WI38 (cell line): ENCODE measurements around the gene USF3.

ENCODE experiments used
- H3K4me3 ChIP-seq: 2 replicates; pipeline ENCODE4 v1.5.1; 2011; ENCODE audit warnings: low read depth, mild to moderate bottlenecking, control low read depth, low read length
- TF ChIP-seq, protein P1 (sequence below): IDR thresholded peaks from 2 replicates; pipeline ENCODE4 v1.5.1; 2012; ENCODE audit warnings: low read depth, mild to moderate bottlenecking, control low read depth, low read length

USF3 gene

DNA sequence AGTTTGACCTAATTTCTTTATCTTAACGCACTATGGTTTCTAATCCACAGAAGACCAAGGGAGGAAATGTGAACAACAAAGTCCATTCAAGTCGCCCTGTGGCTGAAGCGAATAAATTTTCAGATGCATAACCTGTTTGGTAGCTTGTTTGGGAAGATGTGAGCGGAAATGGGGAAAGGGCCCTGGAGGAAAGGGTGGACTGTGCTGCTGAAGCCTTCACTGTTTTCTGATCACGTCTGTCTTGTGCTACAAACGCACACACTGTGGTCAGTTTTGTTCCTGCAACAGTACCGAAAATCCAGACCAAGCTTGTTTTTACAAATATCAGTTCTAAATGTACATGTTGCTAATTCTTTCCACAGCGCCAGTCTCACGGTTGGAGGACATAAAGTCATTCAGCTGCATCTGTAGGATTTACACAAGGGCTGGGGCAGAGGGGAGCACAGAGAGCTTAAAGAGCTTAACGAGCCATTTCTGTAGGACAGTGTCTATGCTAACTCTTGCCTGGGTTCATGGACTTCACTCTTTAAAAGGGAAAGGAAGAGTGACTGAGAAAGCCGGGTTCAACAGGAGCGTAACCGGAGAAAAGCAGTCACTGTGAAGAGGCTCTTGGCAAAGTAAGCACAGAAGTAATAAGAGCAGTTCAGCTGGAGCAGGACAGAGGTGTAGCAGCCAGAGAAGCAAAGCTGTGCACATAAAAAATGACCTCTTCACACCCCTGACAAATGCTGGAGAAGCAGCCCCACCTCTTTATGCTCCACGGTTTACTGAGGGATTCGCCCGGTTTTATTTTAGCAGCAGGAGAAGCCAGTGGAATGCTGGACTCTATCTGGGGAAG lies 66.6 kb downstream of the USF3 start:
- TF ChIP-seq, protein P1, sequence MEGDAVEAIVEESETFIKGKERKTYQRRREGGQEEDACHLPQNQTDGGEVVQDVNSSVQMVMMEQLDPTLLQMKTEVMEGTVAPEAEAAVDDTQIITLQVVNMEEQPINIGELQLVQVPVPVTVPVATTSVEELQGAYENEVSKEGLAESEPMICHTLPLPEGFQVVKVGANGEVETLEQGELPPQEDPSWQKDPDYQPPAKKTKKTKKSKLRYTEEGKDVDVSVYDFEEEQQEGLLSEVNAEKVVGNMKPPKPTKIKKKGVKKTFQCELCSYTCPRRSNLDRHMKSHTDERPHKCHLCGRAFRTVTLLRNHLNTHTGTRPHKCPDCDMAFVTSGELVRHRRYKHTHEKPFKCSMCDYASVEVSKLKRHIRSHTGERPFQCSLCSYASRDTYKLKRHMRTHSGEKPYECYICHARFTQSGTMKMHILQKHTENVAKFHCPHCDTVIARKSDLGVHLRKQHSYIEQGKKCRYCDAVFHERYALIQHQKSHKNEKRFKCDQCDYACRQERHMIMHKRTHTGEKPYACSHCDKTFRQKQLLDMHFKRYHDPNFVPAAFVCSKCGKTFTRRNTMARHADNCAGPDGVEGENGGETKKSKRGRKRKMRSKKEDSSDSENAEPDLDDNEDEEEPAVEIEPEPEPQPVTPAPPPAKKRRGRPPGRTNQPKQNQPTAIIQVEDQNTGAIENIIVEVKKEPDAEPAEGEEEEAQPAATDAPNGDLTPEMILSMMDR, result no peak

DNA sequence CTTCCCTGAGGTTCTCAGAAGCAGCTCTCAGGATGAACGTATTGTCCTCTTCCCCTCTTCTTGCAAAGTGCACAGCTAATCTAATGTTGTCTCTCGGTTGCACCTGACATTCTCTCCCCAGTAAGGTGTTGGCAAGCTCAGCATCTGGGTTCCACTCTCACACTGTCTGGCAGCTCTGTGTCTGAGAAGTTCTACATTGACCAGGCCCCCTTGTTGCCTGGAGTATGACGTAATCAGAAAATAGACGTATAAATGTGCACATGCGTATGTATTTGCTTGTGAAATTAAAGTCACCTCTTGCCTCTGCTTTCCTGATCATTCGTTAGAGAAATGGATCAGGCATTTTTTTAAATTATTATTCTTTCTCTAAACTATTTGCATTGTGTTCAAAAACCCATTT lies 67.7 kb downstream of the USF3 start:
- TF ChIP-seq, protein P1, result no peak

More for the DNA sequence above, 66.6 kb downstream of the USF3 start:
- no peak overlapping the region for H3K4me3 ChIP-seq

DNA sequence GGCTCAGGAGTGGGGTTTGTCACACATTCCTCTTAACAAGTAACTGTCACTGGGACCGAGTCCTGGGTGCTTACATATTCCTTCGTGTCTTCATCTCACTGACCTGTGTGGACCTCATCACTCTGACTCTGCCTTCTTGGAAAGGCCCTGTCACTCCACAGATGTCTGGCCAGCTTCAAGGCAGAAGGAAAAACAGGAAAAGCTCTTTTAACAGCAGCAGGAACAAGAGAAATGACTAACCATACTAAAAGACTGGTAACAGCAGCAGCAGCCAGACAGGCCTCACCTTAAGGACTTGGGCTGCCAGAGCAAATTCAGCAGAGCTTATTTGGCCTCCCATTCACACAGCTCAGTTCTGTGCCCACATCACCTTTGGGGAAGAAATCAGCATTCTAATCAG lies 68.1 kb downstream of the USF3 start:
- no peak overlapping the region for H3K4me3 ChIP-seq
- TF ChIP-seq, protein P1, result no peak

More for the DNA sequence above, 67.7 kb downstream of the USF3 start:
- no peak overlapping the region for H3K4me3 ChIP-seq

DNA sequence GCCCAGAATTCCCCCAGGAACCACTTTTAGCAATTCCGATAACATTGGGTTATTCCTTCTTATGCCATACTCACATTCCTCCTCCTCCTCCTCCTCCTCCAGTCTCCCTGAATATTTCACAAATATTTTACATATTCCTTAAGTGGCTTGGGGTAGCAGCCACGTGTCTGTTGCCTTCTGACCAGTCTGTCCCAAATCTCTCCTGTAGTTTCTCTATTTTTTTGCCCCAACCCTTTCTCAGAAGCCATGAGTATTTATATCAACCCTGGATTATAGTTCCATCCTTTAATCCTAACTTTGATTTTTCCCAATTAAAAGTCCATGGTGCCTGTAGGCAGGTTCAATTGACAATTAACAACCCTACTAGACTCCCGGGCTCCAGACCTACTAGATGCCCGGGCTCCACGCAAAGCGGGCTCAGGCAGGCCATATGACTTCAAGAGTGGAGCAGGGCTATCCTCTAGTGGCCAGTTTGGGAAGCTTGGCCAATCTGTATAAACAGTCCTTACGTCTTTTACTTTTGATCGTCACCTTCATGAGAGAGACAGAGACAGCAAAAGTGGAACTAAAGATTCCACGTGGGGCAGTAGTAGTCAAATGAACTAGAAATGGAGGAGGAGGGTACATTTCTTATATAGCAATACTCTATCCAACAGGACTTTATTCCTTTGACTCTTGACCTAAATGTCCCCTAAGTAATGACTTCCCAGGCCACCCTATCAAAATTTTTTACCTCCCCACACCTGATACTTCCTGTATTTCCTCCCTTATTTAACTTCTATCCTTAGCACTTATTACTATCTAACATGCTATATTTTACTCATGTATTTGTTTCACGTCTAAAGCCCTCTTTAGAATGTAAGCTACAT lies 69.7 kb downstream of the USF3 start:
- TF ChIP-seq, protein P1, result peak; percentile 97
- H3K4me3 ChIP-seq, result no peak overlapping the region

DNA sequence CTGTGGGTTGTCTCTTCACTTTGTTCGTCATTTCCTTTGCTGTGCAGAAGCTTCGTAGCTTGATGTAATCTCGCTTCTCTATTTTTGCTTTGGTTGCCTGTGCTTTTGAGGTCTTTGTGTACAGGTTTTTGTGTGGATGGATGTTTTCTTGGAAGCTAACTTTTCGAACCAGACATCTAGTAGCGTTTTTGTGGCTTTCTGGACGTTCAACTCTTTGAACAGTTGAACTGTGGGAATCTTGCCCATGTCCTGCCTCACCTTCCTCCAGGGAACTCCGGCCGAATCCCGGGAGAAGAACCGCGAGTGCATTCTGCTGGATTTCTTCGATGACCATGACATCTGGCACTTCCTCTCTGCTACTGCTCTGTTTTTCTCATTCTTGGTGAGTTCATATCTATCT lies 70.6 kb downstream of the USF3 start:
- no peak overlapping the region for H3K4me3 ChIP-seq
- TF ChIP-seq, protein P1, result no peak

DNA sequence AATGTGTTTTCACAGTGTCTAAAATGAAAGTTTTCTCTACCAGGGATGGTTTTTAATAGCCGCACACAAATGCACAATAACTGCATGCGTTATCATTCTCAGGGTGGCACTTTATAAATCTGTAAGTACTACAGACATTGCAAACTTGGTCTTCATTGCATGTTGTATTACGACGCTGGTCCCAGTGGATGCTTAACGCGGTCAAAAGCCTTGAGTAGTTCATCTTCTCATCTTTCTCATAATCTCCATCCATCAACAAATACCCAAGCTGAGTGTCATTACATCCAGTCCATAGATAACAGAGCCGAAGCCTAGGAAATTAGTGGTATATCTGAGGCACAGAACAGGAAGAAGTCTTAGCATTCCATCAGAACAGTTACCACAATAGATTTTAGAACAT lies 72.6 kb downstream of the USF3 start:
- TF ChIP-seq, protein P1, result no peak
- no peak overlapping the region for H3K4me3 ChIP-seq

DNA sequence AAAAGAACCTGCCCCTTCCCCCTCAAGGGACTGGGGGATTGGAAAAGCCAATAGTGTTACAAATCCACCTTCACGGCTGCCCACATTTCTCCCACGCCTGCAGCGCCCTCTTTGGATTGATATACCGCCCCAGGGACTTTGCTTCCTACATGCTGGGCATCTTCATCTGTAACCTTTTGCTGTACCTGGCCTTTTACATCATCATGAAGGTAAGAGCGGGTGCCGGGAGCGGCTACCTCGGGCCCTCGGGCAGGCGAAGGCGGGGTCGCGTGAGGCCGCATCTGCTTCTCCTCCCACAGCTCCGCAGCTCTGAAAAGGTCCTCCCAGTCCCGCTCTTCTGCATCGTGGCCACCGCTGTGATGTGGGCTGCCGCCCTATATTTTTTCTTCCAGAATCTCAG lies 73.1 kb downstream of the USF3 start:
- H3K4me3 ChIP-seq, result no peak overlapping the region
- TF ChIP-seq, protein P1, result no peak
